Cardiac fibroblast (primary cell): ENCODE data around the gene GATB.

ENCODE experiments used
- DNase-seq, 2 donors: peaks; one replicate each; pipeline versions ENCODE4 v3.0.0 to v3.0.0-alpha.2; 2010; ENCODE audit warnings: low read depth in 2 of 2
- H3K4me3 ChIP-seq, 2 donors: replicated peaks in 1 of 2; 1 replicate in 1 of 2; 2 replicates in 1 of 2; pipeline ENCODE4 v1.5.1; 2011; ENCODE audit warnings: low read depth in 2 of 2, low read length in 2 of 2, mild to moderate bottlenecking in 2 of 2, moderate library complexity in 1 of 2
- TF ChIP-seq, protein P1 (sequence below): IDR thresholded peaks from one replicate; pipeline ENCODE4 v1.5.1; 2011; ENCODE audit warnings: low read depth, mild to moderate bottlenecking, low read length, inconsistent platforms

GATB gene

DNA sequence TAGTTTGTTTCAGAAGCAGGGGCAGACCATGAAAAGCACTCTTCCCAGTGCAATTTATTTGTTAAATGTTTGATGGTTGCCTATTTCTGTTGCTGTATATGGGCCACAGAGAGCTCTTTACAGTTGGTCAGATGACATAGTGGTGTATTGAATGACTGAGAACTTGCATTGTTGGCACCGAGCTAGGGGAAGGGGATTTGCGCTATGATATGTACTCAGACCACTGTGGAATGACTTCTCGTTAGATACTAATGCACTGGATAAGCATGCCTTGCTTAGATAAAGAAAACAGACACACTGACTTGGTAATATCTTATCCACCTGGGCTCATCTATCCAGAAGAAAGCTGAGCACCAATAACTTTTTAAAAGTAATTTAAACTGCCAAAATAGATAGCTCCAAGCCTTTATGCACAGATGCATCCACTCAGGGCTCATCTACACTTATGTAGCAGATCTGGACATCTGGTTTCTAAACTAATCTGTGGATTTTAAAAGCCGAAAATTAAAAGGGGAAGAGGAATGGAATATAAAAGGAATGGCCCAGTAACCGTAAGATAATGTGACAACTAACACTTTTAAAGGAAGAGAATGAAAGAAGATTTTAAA, 132.7 kb downstream of the GATB start:
- TF ChIP-seq, protein P1, sequence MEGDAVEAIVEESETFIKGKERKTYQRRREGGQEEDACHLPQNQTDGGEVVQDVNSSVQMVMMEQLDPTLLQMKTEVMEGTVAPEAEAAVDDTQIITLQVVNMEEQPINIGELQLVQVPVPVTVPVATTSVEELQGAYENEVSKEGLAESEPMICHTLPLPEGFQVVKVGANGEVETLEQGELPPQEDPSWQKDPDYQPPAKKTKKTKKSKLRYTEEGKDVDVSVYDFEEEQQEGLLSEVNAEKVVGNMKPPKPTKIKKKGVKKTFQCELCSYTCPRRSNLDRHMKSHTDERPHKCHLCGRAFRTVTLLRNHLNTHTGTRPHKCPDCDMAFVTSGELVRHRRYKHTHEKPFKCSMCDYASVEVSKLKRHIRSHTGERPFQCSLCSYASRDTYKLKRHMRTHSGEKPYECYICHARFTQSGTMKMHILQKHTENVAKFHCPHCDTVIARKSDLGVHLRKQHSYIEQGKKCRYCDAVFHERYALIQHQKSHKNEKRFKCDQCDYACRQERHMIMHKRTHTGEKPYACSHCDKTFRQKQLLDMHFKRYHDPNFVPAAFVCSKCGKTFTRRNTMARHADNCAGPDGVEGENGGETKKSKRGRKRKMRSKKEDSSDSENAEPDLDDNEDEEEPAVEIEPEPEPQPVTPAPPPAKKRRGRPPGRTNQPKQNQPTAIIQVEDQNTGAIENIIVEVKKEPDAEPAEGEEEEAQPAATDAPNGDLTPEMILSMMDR = no peak
- DNase-seq = no peak
- H3K4me3 ChIP-seq = no peak overlapping the region

DNA sequence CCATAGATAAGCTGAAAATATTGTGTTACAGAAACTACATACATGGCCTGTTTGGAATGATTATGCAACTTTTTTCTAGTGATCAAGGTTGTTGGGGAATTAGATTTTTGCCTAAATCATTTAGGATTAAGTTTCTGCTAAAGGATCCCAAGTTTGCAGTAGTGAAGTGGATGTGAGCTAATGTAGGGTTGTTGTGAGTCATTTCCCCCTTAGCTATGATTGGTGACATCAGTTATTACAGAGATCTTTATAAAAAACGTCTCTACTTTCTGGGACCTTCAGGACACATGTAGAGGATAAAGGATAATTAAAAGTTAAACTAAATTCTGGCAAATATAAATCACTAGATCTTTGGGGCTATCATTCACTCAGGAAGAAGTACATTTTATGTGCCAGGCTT, 133.3 kb downstream of the GATB start:
- peak in 1 of 2 donors; percentile 43 for DNase-seq
- no peak overlapping the region for H3K4me3 ChIP-seq
- TF ChIP-seq, protein P1 = no peak

DNA sequence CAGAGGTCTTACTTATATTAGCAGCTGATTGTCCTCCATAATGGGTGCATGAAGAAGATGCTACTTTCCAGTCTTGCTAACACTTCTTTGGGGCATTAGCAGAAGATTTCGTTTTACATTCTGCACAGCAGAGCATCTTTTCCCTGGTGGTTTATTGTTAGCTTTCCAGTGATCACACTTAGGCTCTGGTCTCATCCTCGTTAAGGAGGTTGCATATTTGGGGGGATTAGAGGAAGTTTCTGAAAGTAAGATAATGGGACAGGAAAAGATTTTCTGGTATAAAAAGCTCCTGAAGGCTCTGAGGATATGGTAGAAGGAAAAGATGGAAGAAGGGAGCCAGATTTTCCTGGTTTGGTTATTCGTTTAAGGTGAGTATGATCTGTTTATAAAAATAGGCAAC, 134.1 kb downstream of the GATB start:
- TF ChIP-seq, protein P1 = no peak
- DNase-seq = no peak
- H3K4me3 ChIP-seq = no peak overlapping the region

DNA sequence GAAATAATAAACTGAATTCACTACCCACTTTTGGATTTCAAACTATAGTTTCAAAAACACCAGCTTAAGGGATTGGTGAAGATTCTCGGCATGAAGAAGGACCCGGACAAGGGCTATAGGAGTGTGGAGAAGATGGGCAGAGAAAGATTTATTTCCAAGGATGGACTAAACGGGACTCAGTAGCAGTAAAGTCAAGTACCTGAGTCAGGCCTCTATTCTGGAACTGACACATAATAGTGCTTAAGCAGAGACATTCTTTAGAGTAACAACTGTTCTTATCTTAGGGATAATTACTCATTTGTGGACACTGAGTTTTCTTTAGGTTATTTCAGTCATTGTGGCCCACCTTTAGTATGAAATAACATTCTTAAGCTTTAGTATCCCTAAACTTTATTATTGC, 134.6 kb downstream of the GATB start:
- no peak for DNase-seq
- no peak overlapping the region for H3K4me3 ChIP-seq
- TF ChIP-seq, protein P1 = no peak

DNA sequence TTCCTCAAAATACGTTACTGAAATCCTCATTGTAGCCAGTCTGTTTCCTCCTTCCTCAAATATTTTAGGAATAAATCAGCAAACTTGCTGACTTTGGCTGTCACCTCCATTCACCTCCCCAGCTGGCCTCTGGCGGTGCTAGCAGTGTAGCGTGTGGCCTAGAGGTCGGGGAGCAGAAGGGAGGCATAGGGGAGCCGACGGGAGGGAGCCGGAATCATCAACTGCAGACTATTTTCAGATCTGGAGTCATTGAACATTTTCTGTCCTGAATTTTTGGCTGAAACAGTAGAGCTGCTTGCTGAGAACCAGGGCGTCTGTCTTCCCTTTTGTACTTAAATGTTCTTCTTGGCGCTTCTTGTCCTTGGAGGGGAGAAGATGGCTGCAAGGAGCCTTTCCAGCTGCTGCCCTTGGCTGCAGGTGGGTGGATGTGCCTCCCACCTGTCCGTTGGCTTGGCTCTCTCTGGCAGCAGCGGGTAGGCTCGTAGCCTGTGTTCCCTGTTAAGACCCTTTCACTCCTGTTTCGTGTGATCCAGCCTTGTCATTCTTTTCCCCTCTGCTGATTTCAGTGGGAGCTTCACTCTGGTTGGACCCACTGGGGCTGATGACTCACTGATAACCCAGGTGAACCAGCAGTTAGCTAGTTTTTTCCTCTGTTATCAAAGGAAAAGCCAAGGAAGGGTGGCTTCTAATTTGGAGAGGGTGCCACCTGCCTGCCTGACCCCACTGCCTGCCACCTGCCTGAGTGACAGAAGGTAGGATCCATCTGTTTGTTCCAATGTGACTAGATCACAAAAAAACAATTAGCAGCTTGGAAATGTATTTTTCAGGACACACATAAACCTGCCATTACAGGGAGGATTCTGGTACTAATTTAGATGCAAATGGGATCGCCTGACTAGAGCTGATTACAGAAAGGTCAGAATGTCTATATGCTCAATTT, 135.9 kb downstream of the GATB start:
- peak; percentile 20 for DNase-seq
- TF ChIP-seq, protein P1 = no peak
- H3K4me3 ChIP-seq = no peak overlapping the region
